ENCODE data around the gene CARNS1.

The CARNS1 gene

GRCh38 chr11:67409781-67410368 is 5.6 kb upstream of the CARNS1 start:
- peak overlapping the region; percentile 93 for H3K27ac Mint-ChIP-seq
- no peaks in the 10 kb centered on the region for H3K27me3 Mint-ChIP-seq
- H3K4me3 Mint-ChIP-seq = peak overlapping the region; percentile 80
- no peaks in the 10 kb centered on the region for H3K9me3 Mint-ChIP-seq (ENCODE audit: low read depth)
- H3K4me1 Mint-ChIP-seq (ENCODE audit: low read depth) = peaks cover 79% of the 10 kb centered on the region
- no peaks in the 10 kb centered on the region for H3K36me3 Mint-ChIP-seq

GRCh38 chr11:67410369-67410831 is 5.1 kb upstream of the CARNS1 start:
- Mint-ChIP-seq H3K4me1 (ENCODE audit: low read depth) (peaks cover 78% of the 10 kb centered on the region), H3K36me3 (no peaks in the 10 kb centered on the region), H3K9me3 (ENCODE audit: low read depth) (no peaks in the 10 kb centered on the region), H3K27ac (peak overlapping the region; percentile 93), H3K27me3 (no peaks in the 10 kb centered on the region), H3K4me3 (peak overlapping the region; percentile 80)

DNA sequence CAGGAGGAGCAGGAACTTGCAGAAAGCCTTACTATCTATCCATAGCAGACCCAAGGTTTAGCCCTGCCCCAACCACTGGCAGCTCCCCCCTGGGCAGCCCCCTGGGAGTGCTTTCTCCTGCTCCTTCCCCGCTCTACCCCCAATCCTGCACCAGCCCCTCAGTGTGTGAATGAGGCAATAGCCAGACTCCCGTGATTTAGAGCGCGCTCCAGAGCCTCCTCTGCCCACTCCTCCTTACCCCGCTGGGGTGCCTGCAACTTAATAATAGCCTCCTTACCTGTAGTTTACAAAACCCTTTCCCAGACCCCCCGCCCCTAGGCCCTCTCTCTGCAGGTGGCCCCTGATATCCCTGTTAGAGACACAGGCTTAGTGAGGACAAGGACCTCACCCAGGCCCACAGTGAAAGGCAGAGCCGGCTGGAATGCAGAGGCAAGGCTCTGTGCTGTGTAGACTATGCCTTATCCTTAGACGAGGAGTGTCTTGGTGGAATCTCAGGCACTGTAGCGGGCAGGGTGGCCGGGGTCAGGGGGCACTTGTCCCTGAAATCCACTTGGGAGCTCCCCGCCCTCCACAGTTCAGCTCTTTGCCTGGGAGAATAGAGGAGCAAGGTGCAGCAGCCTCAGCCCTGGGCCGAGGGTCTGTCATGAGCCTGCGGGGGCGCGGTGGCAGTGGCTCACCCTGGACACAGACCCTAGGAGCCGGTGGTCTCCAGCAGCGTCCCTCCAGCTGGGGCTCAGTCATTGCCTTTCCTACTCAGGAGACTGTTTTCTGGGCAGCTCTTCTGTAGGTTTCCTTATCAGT is 4.3 kb upstream of the CARNS1 start:
- Mint-ChIP-seq H3K36me3 (no peaks in the 10 kb centered on the region), H3K9me3 (ENCODE audit: low read depth) (no peaks in the 10 kb centered on the region), H3K4me3 (peak overlapping the region; percentile 40), H3K4me1 (ENCODE audit: low read depth) (peaks cover 75% of the 10 kb centered on the region), H3K27ac (peak overlapping the region; percentile 93), H3K27me3 (no peaks in the 10 kb centered on the region)

DNA sequence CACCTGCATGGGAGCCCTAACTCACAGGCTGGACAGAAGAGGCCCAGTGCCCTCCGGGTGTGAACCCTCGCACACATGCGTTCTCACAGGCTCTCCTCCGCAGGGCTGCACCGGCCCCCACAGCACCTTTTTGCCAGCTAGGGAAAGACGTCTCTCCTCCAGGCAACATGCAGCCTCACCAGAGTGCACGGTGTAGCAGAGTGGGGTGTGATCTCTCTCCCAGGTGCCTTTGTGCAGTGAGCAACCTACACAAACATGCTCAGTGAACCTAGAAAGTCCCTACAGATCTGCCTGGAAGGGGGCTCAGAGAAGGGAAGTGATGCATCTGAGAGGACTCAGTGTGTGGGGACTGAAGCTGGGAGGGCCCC is 3.7 kb upstream of the CARNS1 start:
- Mint-ChIP-seq H3K27me3 (no peaks in the 10 kb centered on the region), H3K4me1 (ENCODE audit: low read depth) (peaks cover 76% of the 10 kb centered on the region), H3K27ac (peak overlapping the region; percentile 93), H3K36me3 (no peaks in the 10 kb centered on the region), H3K4me3 (peak overlapping the region; percentile 8), H3K9me3 (ENCODE audit: low read depth) (no peaks in the 10 kb centered on the region)

DNA sequence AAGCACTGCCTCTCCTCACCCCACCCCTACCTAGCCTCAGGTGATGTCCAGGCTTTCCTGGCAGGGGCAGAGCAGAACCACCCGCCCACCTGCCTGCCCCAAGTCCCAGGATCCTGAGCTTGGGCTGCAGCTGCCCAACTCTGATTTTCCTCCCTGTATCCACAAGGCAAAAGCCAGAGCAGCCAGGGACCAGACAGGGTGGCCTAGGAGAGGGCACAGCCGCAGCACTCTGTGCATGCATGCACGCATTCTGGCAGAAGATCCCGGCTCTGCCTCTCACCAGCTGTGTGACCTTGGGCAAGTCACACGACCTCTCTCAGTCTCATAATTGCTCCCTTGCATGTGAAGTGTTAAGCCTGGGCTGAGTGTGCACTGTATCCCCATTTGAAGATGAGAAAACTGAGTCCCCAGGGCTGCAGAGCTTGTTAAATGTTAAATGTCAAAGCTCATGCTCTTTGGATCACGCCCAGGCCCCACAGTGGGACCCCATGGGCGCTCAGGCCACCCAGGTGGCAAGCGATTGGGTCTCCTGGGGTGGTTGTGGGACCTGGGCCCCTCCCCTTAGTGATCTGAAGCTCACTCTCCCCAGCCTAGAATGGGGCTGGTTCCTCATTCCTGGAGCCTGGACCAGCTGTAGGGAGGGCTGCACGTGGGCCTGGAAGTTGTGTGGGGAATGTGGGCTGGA is 2.8 kb upstream of the CARNS1 start:
- Mint-ChIP-seq H3K9me3 (ENCODE audit: low read depth) (no peaks in the 10 kb centered on the region), H3K36me3 (no peaks in the 10 kb centered on the region), H3K4me1 (ENCODE audit: low read depth) (peaks cover 73% of the 10 kb centered on the region), H3K27ac (peak overlapping the region; percentile 58), H3K27me3 (no peaks in the 10 kb centered on the region), H3K4me3 (no peak overlapping the region)

DNA sequence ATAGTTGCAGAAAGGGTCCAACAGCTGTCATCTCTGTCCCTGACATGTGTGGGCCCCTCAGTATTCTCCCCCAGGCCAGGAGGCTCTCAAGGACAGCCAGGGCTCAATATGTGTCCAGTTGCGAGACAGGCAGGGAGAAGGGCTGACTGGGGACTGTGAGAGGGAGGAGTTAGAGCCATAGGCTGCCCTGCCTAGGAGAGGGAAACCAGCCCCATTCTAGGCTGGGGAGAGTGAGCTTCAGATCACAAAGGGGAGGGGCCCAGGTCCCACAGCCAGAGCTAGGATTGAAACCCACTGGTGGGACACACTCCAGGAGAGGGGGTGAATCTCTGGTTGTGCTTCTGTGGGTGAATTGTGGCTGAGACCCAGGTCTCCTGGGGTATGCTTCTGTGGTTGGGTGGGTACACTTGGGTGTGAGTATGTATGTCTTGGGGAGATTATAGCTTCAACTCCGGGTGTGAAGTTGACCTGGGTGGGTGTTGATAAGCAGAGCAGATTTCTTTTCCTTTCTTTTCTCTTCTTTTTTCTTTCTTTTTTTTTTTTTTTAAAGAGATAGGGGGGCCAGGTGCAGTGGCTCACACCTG is 2.1 kb upstream of the CARNS1 start:
- Mint-ChIP-seq H3K36me3 (no peaks in the 10 kb centered on the region), H3K27ac (peak overlapping the region; percentile 58), H3K4me1 (ENCODE audit: low read depth) (peaks cover 72% of the 10 kb centered on the region), H3K27me3 (no peaks in the 10 kb centered on the region), H3K4me3 (peak overlapping the region; percentile 54), H3K9me3 (ENCODE audit: low read depth) (no peaks in the 10 kb centered on the region)

- peak overlapping the region; percentile 97 for H3K27ac Mint-ChIP-seq
- no peaks in the 10 kb centered on the region for H3K9me3 Mint-ChIP-seq (ENCODE audit: low read depth)
Observed at GRCh38 chr11:67416416-67417335, 1.2 kb downstream of the CARNS1 start.

GRCh38 chr11:67417425-67417824 is 1.9 kb downstream of the CARNS1 start:
- no peaks in the 10 kb centered on the region for H3K36me3 Mint-ChIP-seq
- peak overlapping the region; percentile 85 for H3K27ac Mint-ChIP-seq
- H3K27me3 Mint-ChIP-seq = no peaks in the 10 kb centered on the region
- no peaks in the 10 kb centered on the region for H3K9me3 Mint-ChIP-seq (ENCODE audit: low read depth)
- H3K4me1 Mint-ChIP-seq (ENCODE audit: low read depth) = peaks cover 54% of the 10 kb centered on the region
- peak overlapping the region; percentile 85 for H3K4me3 Mint-ChIP-seq

More at GRCh38 chr11:67416416-67417335, 1.2 kb downstream of the CARNS1 start:
- Mint-ChIP-seq H3K4me3 (peak overlapping the region; percentile 85), H3K27me3 (no peaks in the 10 kb centered on the region), H3K36me3 (no peaks in the 10 kb centered on the region), H3K4me1 (ENCODE audit: low read depth) (peaks cover 62% of the 10 kb centered on the region)

- peak overlapping the region; percentile 85 for H3K4me3 Mint-ChIP-seq
- peak overlapping the region; percentile 93 for H3K27ac Mint-ChIP-seq
Observed at GRCh38 chr11:67418476-67419281, 3.2 kb downstream of the CARNS1 start.

DNA sequence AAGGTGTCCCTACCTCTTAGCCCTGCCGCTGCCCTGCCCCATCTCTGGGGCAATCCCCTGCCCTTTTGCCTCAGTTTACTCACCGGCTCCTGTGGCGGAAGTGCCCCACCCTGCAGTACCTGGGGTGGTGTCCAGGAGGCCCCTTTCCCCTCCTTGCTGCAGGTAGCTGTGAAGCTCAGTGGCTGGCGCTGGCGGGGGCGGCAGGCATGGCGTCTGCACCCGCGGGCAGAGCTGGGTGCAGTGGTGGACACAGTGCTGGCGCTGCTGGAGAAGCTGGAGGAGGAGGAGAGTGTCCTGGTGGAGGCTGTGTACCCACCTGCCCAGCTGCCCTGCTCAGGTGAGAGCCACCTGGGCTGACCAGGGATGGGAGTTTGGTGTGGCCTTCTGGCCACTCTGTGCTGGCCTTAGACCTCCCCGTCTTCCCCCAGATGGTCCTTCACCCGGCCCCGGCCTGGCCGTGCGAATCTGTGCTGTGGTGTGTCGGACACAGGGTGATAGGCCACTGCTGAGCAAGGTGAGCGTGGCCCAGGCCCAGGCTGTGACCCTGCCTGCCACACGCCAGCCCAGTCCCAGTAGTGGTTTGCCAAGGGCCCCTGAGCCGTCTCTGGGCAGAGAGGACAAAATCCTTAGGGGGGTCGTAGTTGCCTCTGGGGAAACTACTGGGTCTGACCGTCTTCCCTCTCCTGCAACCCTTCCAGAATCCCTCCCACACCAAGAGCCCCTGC is 4.0 kb downstream of the CARNS1 start:
- no peaks in the 10 kb centered on the region for H3K36me3 Mint-ChIP-seq
- H3K27ac Mint-ChIP-seq = peak overlapping the region; percentile 93
- H3K9me3 Mint-ChIP-seq (ENCODE audit: low read depth) = no peaks in the 10 kb centered on the region
- H3K4me3 Mint-ChIP-seq = peak overlapping the region; percentile 85
- no peaks in the 10 kb centered on the region for H3K27me3 Mint-ChIP-seq
- H3K4me1 Mint-ChIP-seq (ENCODE audit: low read depth) = peaks cover 46% of the 10 kb centered on the region

More at GRCh38 chr11:67418476-67419281, 3.2 kb downstream of the CARNS1 start:
- no peaks in the 10 kb centered on the region for H3K9me3 Mint-ChIP-seq (ENCODE audit: low read depth)
- no peaks in the 10 kb centered on the region for H3K36me3 Mint-ChIP-seq
- H3K4me1 Mint-ChIP-seq (ENCODE audit: low read depth) = peaks cover 48% of the 10 kb centered on the region
- no peaks in the 10 kb centered on the region for H3K27me3 Mint-ChIP-seq

GRCh38 chr11:67420147-67420645 is 4.7 kb downstream of the CARNS1 start:
- Mint-ChIP-seq H3K27ac (peak overlapping the region; percentile 93), H3K9me3 (ENCODE audit: low read depth) (no peaks in the 10 kb centered on the region), H3K4me1 (ENCODE audit: low read depth) (peaks cover 46% of the 10 kb centered on the region), H3K27me3 (no peaks in the 10 kb centered on the region), H3K4me3 (peak overlapping the region; percentile 85), H3K36me3 (no peaks in the 10 kb centered on the region)

DNA sequence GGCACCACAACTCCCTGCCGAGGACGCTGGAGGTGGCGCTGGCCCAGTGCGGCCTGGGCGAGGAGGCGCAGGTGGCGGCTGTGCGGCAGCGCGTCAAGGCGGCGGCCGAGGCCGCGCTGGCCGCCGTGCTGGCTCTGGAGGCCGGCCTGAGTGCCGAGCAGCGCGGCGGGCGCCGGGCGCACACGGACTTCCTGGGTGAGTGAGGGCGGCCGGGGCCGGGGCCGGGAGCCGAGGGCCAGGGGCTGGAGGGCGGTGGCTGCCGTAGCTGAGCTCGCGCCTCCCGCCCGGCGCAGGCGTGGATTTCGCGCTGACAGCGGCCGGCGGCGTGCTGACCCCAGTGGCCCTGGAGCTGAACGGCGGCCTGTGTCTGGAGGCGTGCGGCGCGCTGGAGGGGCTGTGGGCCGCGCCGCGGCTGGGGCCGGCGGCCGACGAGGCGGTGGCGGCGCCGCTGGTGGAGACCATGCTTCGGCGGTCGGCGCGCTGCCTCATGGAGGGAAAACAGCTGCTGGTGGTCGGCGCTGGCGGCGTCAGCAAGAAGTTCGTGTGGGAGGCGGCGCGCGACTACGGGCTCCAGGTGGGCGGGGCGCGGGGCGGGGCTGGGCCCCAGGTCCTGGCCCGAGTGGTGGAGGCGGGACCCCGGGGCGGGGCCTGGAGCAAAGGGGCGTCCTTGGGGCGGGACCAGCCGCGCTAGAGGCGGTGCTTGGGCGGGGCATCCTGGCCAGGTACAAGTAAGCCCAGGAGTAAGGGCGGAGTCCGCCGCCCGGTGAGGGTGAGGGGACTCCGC is 5.4 kb downstream of the CARNS1 start:
- Mint-ChIP-seq H3K27me3 (no peaks in the 10 kb centered on the region), H3K4me3 (peak overlapping the region; percentile 85), H3K27ac (peak overlapping the region; percentile 87), H3K36me3 (no peaks in the 10 kb centered on the region), H3K9me3 (ENCODE audit: low read depth) (no peaks in the 10 kb centered on the region), H3K4me1 (ENCODE audit: low read depth) (peaks cover 46% of the 10 kb centered on the region)

Data from activated naive CD8-positive, alpha-beta T cell (primary cell).